Prostate gland (tissue), 2 donors: Measurements from ENCODE around the gene EPGN. TPM values are rescaled to one million over a fixed set of nuclear protein-coding genes. Genes with fewer than 3 reads are reported as not detected.

Experiments
- DNase-seq: peaks from one replicate; pipeline ENCODE4 v3.0.0-alpha.2; 2019; ENCODE audit warnings: low spot score
- H3K27ac ChIP-seq, 2 donors: fragments of 200-600 bp; sonication (generic); 2 replicates each; pipeline ENCODE4 v1.5.1; 2017 to 2019
- H3K27me3 ChIP-seq: fragments of 200-600 bp; sonication (generic); replicated peaks from 2 replicates; pipeline ENCODE4 v1.5.1; 2019; ENCODE audit not compliant: insufficient read depth
- H3K36me3 ChIP-seq, 2 donors: fragments of 200-600 bp; sonication (generic); 1 replicate in 1 of 2; 2 replicates in 1 of 2; pipeline versions ENCODE4 v1.5.1 to v1.8.1; 2017 to 2019
- H3K4me1 ChIP-seq: fragments of 200-600 bp; sonication (generic); replicated peaks from 2 replicates; pipeline ENCODE4 v1.5.1; 2019
- H3K4me3 ChIP-seq, 2 donors: fragments of 200-600 bp; sonication (generic); 2 replicates each; pipeline ENCODE4 v1.5.1; 2017 to 2019
- H3K9me3 ChIP-seq: fragments of 200-600 bp; sonication (generic); 2 replicates; pipeline ENCODE4 v1.5.1; 2017
- CTCF ChIP-seq, 4 experiments: fragments of 200-600 bp in 2 of 4; fragments of 450-650 bp in 2 of 4; sonication (generic) in 2 of 4; IDR thresholded peaks; 1 replicate in 3 of 4; 2 replicates in 1 of 4; pipeline ENCODE4 v1.5.1; 2016 to 2019; ENCODE audit warnings: antibody characterized with exemption in 4 of 4, mild to moderate bottlenecking in 2 of 4, moderate library complexity in 2 of 4
- POLR2A ChIP-seq: fragments of 450-650 bp; IDR thresholded peaks from one replicate; pipeline ENCODE4 v1.6.1; 2016; ENCODE audit warnings: antibody characterized with exemption, mild to moderate bottlenecking
- POLR2AphosphoS5 ChIP-seq: sonication (generic); formaldehyde crosslinking; IDR thresholded peaks from one replicate; pipeline ENCODE4 v1.6.1; 2017; ENCODE audit warnings: antibody characterized with exemption
- WGBS: methylation state at CpG from one replicate; pipeline ENCODE4 v1.1.5; 2018; 5-methylcytosine and 5-hydroxymethylcytosine counted together
- intact Hi-C: fragments of 100-400 bp; cut with DNase I; formaldehyde crosslinking; loops from one replicate; pipeline ENCODE4 v1.14.2; 2022
- total RNA-seq, 2 donors: library from RNA; depleted of rRNA; stranded (reverse); fragments of >200 nt; gene quantifications; one replicate each; pipeline ENCODE4 v1.1.0, GENCODE V29; 2016

The EPGN gene
- total RNA-seq, 2 donors from 2014 or later, result not detected

- Histone ChIP-seq H3K4me1 (no peaks in the 10 kb centered on the region), H3K9me3 (no peaks in the 10 kb centered on the region), H3K27me3 (no peaks in the 10 kb centered on the region), H3K27ac (no peak overlapping the region), H3K36me3 (no peaks in the 10 kb centered on the region), H3K4me3 (no peak overlapping the region)
- TF ChIP-seq POLR2AphosphoS5 (no peak), CTCF (IDR thresholded peaks at IDR 0.05) (no peak), POLR2A (no peak)
- WGBS, result 70% methylated on average over 3 of the region's 3 CpGs
- DNase-seq, result no peak
- intact Hi-C loops, result no loop called here
These were observed 16.0 kb downstream of the EPGN start for GRCh38 chr4:74324262-74324661.

GRCh38 chr4:74325886-74326285 is 17.6 kb downstream of the EPGN start:
- H3K27ac ChIP-seq, result no peak overlapping the region
- no peak for TF ChIP-seq CTCF (IDR thresholded peaks at IDR 0.05)
- TF ChIP-seq POLR2AphosphoS5, result no peak
- no peak for TF ChIP-seq POLR2A
- intact Hi-C loops, result no loop called here
- WGBS, result 68% methylated on average over 2 of the region's 2 CpGs
- no peaks in the 10 kb centered on the region for H3K27me3 ChIP-seq
- H3K9me3 ChIP-seq, result no peaks in the 10 kb centered on the region
- H3K4me1 ChIP-seq, result no peaks in the 10 kb centered on the region
- no peaks in the 10 kb centered on the region for H3K36me3 ChIP-seq
- no peak overlapping the region for H3K4me3 ChIP-seq
- no peak for DNase-seq

- no peak for TF ChIP-seq POLR2AphosphoS5
- no peak for TF ChIP-seq POLR2A
- no peak for TF ChIP-seq CTCF (IDR thresholded peaks at IDR 0.05)
- no peaks in the 10 kb centered on the region for H3K9me3 ChIP-seq
- no peak for DNase-seq
- H3K27ac ChIP-seq, result no peak overlapping the region
- no peaks in the 10 kb centered on the region for H3K27me3 ChIP-seq
- intact Hi-C loops, result no loop called here
- no peak overlapping the region for H3K4me3 ChIP-seq
- H3K36me3 ChIP-seq, result no peaks in the 10 kb centered on the region
- WGBS, result 25% methylated on average over 3 of the region's 3 CpGs
- H3K4me1 ChIP-seq, result no peaks in the 10 kb centered on the region
These were observed 19.5 kb downstream of the EPGN start for GRCh38 chr4:74327762-74328161.

DNA sequence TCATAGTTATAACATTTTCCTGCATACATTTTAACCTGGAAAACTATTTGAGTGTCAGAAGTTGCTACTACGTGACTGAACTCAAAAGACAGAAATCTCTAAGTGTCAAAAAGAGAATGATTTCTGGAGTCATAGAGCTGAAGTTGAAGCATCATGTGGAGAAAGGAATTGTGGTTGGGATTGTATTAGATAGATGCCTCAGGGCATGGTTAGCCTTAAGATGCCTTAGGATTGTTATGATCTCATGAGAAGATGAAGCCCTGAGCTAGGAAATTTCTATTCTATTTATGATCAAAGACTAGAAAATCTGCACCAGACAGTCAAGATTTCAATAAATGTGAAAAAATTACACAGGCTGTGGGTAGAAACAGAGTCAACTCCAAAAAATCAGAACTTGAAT is 20.2 kb downstream of the EPGN start:
- Histone ChIP-seq H3K4me3 (no peak overlapping the region), H3K4me1 (no peaks in the 10 kb centered on the region), H3K27ac (no peak overlapping the region), H3K27me3 (no peaks in the 10 kb centered on the region), H3K36me3 (no peaks in the 10 kb centered on the region), H3K9me3 (no peaks in the 10 kb centered on the region)
- WGBS, result 91% methylated on average over 1 of the region's 1 CpG
- TF ChIP-seq POLR2AphosphoS5 (no peak), POLR2A (no peak), CTCF (IDR thresholded peaks at IDR 0.05) (no peak)
- intact Hi-C loops, result no loop called here
- DNase-seq, result no peak

- Histone ChIP-seq H3K27ac (no peak overlapping the region), H3K9me3 (no peaks in the 10 kb centered on the region), H3K4me3 (no peak overlapping the region), H3K27me3 (no peaks in the 10 kb centered on the region), H3K4me1 (no peaks in the 10 kb centered on the region), H3K36me3 (no peaks in the 10 kb centered on the region)
- DNase-seq, result no peak
- intact Hi-C loops, result no loop called here
- TF ChIP-seq POLR2A (no peak), CTCF (IDR thresholded peaks at IDR 0.05) (no peak), POLR2AphosphoS5 (no peak)
These were observed 21.0 kb downstream of the EPGN start for GRCh38 chr4:74329307-74329706.
